Lung (tissue), 12 donors: Measurements from ENCODE around the gene ZNF358. TPM values are rescaled to one million over a fixed set of nuclear protein-coding genes. Genes with fewer than 3 reads are reported as not detected.

Experiments
- ATAC-seq: fragments of 200-7000 bp; cut with Tn5 transposase; one replicate; pipeline ENCODE4 v1.9.1; 2020; ENCODE audit warnings: moderate number of reproducible peaks; ENCODE audit not compliant: insufficient read depth, low FRiP score
- DNase-seq, 3 donors: peaks; one replicate each; pipeline ENCODE4 v3.0.0-alpha.2; 2013 to 2017
- H3K27ac ChIP-seq, 2 donors: one replicate each; pipeline ENCODE4 v1.5.1; 2013; ENCODE audit warnings: mild to moderate bottlenecking in 2 of 2, moderate library complexity in 2 of 2, control low read depth in 1 of 2, inconsistent platforms in 1 of 2, low read depth in 1 of 2, low read length in 1 of 2
- H3K27me3 ChIP-seq, 3 donors: one replicate each; pipeline ENCODE4 v1.5.1; 2013; ENCODE audit warnings: low read length in 2 of 3; ENCODE audit not compliant: control insufficient read depth in 3 of 3, insufficient read depth in 3 of 3
- H3K36me3 ChIP-seq, 4 donors: one replicate each; pipeline ENCODE4 v1.5.1; 2013; ENCODE audit warnings: low read length in 4 of 4, mild to moderate bottlenecking in 1 of 4, moderate library complexity in 1 of 4; ENCODE audit not compliant: control insufficient read depth in 4 of 4, insufficient read depth in 4 of 4
- H3K4me1 ChIP-seq, 5 donors: one replicate each; pipeline ENCODE4 v1.5.1; 2013; ENCODE audit warnings: low read length in 5 of 5, mild to moderate bottlenecking in 2 of 5, moderate library complexity in 1 of 5; ENCODE audit not compliant: control insufficient read depth in 5 of 5, insufficient read depth in 5 of 5
- H3K4me3 ChIP-seq: one replicate; pipeline ENCODE4 v1.5.1; 2013; ENCODE audit warnings: mild to moderate bottlenecking, control low read depth, moderate library complexity
- H3K9ac ChIP-seq, 2 donors: one replicate each; pipeline ENCODE4 v1.5.1; 2013; ENCODE audit warnings: low read length in 2 of 2, control low read depth in 1 of 2; ENCODE audit not compliant: insufficient read depth in 1 of 2
- H3K9me3 ChIP-seq, 4 donors: one replicate each; pipeline ENCODE4 v1.5.1; 2013; ENCODE audit warnings: low read length in 3 of 4, mild to moderate bottlenecking in 1 of 4, moderate library complexity in 1 of 4; ENCODE audit not compliant: control insufficient read depth in 4 of 4, insufficient read depth in 3 of 4
- WGBS, 2 donors: extraction: QIAGEN DNeasy Blood & Tissue Kit; methylation state at CpG; one replicate each; pipeline ENCODE4 v1.1.7; 2013; 5-methylcytosine and 5-hydroxymethylcytosine counted together
- polyA plus RNA-seq, 2 donors: library from polyadenylated mRNA; stranded (reverse); fragments of 200-250 nt; gene quantifications; one replicate each; pipeline ENCODE4 v1.2.1, GENCODE V29; 2013
- total RNA-seq, 2 donors: library from RNA; depleted of rRNA in 1 of 2; stranded (reverse); fragments of >200 nt in 1 of 2; gene quantifications; one replicate each; pipeline ENCODE4 v1.2.1, GENCODE V29; 2014 to 2021
- TF ChIP-seq, protein P1 (sequence below): IDR thresholded peaks from 2 replicates; pipeline ENCODE4 v1.5.1; 2012; ENCODE audit warnings: mild to moderate bottlenecking; ENCODE audit errors: control extremely low read depth, extremely low read depth
- donor health status: control.
- donor health status: control.
- donor health status: Bipolar disorder and iron deficiency.
- donor health status: healthy.
- donor health status: DM: yes; HTN: yes; CAD: no.

The ZNF358 gene
- total and polyA plus RNA-seq, 4 donors = 24.2 to 71.8 (median 34.7) TPM

DNA sequence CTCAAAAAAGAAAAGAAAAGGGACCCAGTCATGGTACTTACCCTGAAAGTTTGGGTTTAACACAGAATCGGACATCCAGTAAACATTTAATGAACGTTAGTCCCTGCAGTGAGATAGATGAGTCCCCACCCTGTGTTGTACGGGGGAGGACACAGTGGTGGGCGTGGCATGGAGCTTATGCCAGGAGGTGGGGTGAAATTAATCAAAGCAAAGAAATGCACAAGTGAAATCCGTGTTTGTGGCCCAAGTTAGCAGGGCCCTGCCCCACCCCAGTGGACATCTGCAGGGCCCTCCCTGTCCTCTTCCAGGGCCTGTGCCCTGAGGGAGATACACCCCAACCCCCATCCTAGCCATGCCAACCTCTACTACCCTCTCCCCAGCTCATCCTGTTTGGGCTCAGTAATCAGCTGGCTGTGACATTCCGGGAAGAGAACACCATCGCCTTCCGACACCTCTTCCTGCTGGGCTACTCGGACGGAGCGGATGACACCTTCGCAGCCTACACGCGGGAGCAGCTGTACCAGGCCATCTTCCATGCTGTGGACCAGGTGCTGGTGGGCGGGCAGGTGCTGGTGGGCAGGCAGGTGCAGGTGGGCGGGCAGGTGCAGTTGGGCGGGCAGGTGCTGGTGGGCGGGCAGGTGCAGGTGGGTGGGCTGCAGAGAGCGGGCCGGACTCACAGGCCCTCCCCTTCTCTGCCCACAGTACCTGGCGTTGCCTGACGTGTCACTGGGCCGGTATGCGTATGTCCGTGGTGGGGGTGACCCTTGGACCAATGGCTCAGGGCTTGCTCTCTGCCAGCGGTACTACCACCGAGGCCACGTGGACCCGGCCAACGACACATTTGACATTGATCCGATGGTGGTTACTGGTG is 10.4 kb downstream of the ZNF358 start:
- peaks cover 0 to 44% (median 8%) of the 10 kb centered on the region in 4 donors for H3K36me3 ChIP-seq
- ATAC-seq = no peak

DNA sequence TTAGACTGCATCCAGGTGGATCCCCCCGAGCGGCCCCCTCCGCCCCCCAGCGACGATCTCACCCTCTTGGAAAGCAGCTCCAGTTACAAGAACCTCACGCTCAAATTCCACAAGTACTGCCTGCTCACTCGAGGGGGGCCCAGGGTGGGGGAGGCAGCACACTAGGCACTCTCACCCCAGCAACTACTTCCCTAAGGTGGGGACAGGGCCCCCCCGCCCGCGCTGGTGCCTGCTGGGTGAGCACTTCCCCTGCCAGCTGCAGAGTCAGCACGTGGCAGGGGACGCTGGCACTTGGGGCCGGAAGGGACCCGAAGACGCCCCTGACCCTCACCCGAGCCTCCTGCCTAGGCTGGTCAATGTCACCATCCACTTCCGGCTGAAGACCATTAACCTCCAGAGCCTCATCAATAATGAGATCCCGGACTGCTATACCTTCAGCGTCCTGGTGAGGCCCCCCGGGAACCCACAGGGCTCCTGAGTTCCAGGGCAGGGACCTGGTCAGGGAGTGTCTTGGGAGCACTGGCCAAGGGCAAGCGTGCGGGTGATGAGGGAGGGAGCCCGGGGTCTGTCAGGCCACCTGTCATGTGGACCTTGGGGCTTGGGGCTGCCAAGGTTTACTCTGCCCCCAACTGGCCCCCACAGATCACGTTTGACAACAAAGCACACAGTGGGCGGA is 11.8 kb downstream of the ZNF358 start:
- H3K4me3 ChIP-seq = no peak overlapping the region
- H3K4me1 ChIP-seq = peaks cover 0 to 10% (median 0%) of the 10 kb centered on the region in 5 donors
- 56 to 73% methylated on average over 25 of the region's 25 CpGs for WGBS, 2 donors
- no peaks in the 10 kb centered on the region for H3K9me3 ChIP-seq
- DNase-seq (no peak), ATAC-seq (no peak)
- H3K9ac ChIP-seq = no peak overlapping the region
- H3K27me3 ChIP-seq = no peaks in the 10 kb centered on the region
- H3K36me3 ChIP-seq = peaks cover 0 to 44% (median 8%) of the 10 kb centered on the region in 4 donors
- no peak overlapping the region for H3K27ac ChIP-seq
- TF ChIP-seq, protein P1, sequence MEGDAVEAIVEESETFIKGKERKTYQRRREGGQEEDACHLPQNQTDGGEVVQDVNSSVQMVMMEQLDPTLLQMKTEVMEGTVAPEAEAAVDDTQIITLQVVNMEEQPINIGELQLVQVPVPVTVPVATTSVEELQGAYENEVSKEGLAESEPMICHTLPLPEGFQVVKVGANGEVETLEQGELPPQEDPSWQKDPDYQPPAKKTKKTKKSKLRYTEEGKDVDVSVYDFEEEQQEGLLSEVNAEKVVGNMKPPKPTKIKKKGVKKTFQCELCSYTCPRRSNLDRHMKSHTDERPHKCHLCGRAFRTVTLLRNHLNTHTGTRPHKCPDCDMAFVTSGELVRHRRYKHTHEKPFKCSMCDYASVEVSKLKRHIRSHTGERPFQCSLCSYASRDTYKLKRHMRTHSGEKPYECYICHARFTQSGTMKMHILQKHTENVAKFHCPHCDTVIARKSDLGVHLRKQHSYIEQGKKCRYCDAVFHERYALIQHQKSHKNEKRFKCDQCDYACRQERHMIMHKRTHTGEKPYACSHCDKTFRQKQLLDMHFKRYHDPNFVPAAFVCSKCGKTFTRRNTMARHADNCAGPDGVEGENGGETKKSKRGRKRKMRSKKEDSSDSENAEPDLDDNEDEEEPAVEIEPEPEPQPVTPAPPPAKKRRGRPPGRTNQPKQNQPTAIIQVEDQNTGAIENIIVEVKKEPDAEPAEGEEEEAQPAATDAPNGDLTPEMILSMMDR = no peak

More for the DNA sequence above, 10.4 kb downstream of the ZNF358 start:
- no peaks in the 10 kb centered on the region for H3K27me3 ChIP-seq
- no peak overlapping the region for H3K9ac ChIP-seq
- no peak overlapping the region for H3K27ac ChIP-seq
- no peak for DNase-seq
- H3K9me3 ChIP-seq = no peaks in the 10 kb centered on the region
- WGBS, 2 donors = 93% methylated on average over 31 of the region's 31 CpGs
- peaks cover 0 to 16% (median 0%) of the 10 kb centered on the region in 5 donors for H3K4me1 ChIP-seq
- H3K4me3 ChIP-seq = no peak overlapping the region
- TF ChIP-seq, protein P1 = no peak

DNA sequence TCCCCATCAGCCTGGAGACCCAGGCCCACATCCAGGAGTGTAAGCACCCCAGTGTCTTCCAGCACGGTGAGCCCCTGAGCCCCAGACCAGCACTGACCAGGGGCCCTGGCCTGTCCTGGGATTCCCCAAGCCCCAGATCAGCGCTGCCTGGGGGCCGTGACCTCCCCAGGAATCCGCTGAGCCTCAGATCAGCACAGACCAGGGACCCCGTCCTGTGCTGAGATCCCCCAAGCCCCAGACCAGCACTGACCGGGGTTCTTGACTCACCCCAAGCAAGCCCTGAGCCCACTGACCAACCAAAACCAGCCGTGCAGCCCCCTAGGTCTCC is 12.3 kb downstream of the ZNF358 start:
- TF ChIP-seq, protein P1 = no peak
- no peak for ATAC-seq
- Histone ChIP-seq H3K9ac (no peak overlapping the region), H3K4me3 (no peak overlapping the region), H3K36me3 (peaks cover 0 to 44% (median 8%) of the 10 kb centered on the region in 4 donors), H3K4me1 (peaks cover 0 to 5% (median 0%) of the 10 kb centered on the region in 5 donors), H3K9me3 (no peaks in the 10 kb centered on the region), H3K27ac (no peak overlapping the region), H3K27me3 (no peaks in the 10 kb centered on the region)
- WGBS, 2 donors = 93 to 94% methylated on average over 7 of the region's 7 CpGs
- no peak for DNase-seq
